Mesendoderm (in vitro differentiated cells): Measurements from ENCODE around the gene SLC9A8.
"Not testable (repeated sequence)": the region's sequence is repeated elsewhere in the genome, so short reads cannot be mapped to it uniquely, and the experiment has no call there.

Experiments used
- DNase-seq: peaks from one replicate; pipeline ENCODE4 v3.0.0; 2013
- H2AK5ac ChIP-seq: 2 replicates; pipeline ENCODE4 v1.6.1; 2013; ENCODE audit warnings: low read length, inconsistent platforms
- H2BK120ac ChIP-seq: 2 replicates; pipeline ENCODE4 v1.6.1; 2013; ENCODE audit warnings: low read depth, mild to moderate bottlenecking, low read length, moderate library complexity, mixed read lengths
- H2BK15ac ChIP-seq: replicated peaks from 2 replicates; pipeline ENCODE4 v1.6.1; 2013; ENCODE audit warnings: low read depth, mild to moderate bottlenecking, moderate library complexity
- H2BK5ac ChIP-seq: 2 replicates; pipeline ENCODE4 v1.6.1; 2013; ENCODE audit warnings: low read length, inconsistent platforms
- H3K18ac ChIP-seq: 2 replicates; pipeline ENCODE4 v1.6.1; 2013; ENCODE audit warnings: mild to moderate bottlenecking, low read length, mixed read lengths
- H3K23ac ChIP-seq: one replicate; pipeline ENCODE4 v1.6.1; 2013; ENCODE audit warnings: low read length
- H3K27ac ChIP-seq: 2 replicates; pipeline ENCODE4 v1.5.1; 2013; ENCODE audit warnings: low read depth, mild to moderate bottlenecking, inconsistent platforms, low read length, moderate library complexity
- H3K27me3 ChIP-seq: 2 replicates; pipeline ENCODE4 v1.6.1; 2013; ENCODE audit warnings: low read length, control low read depth, mild to moderate bottlenecking, inconsistent platforms; ENCODE audit not compliant: insufficient read depth, poor library complexity
- H3K36me3 ChIP-seq: 2 replicates; pipeline ENCODE4 v1.6.1; 2013; ENCODE audit warnings: low read length, inconsistent platforms; ENCODE audit not compliant: control insufficient read depth, insufficient read depth
- H3K4ac ChIP-seq: one replicate; pipeline ENCODE4 v1.6.1; 2013; ENCODE audit warnings: low read depth, mild to moderate bottlenecking, low read length, moderate library complexity
- H3K4me1 ChIP-seq: 2 replicates; pipeline ENCODE4 v1.6.1; 2013; ENCODE audit warnings: low read depth, low read length, inconsistent platforms; ENCODE audit not compliant: control insufficient read depth
- H3K4me2 ChIP-seq: 2 replicates; pipeline ENCODE4 v1.6.1; 2013; ENCODE audit warnings: low read length
- H3K4me3 ChIP-seq: 2 replicates; pipeline ENCODE4 v1.5.1; 2013; ENCODE audit warnings: mild to moderate bottlenecking, low read length
- H3K56ac ChIP-seq: one replicate; pipeline ENCODE4 v1.6.1; 2013; ENCODE audit warnings: low read length
- H3K79me1 ChIP-seq: 2 replicates; pipeline ENCODE4 v1.6.1; 2013; ENCODE audit warnings: low read length, inconsistent platforms
- H3K79me2 ChIP-seq: 2 replicates; pipeline ENCODE4 v1.6.1; 2013; ENCODE audit warnings: mild to moderate bottlenecking, low read length; ENCODE audit not compliant: control insufficient read depth, insufficient read depth
- H3K9ac ChIP-seq: 2 replicates; pipeline ENCODE4 v1.6.1; 2013; ENCODE audit warnings: low read length, inconsistent platforms
- H4K5ac ChIP-seq: one replicate; pipeline ENCODE4 v1.6.1; 2013; ENCODE audit warnings: low read length
- H4K8ac ChIP-seq: one replicate; pipeline ENCODE4 v1.6.1; 2013; ENCODE audit warnings: low read depth, mild to moderate bottlenecking, control low read depth, low read length, moderate library complexity
- WGBS: extraction: QIAGEN DNeasy Blood & Tissue Kit; methylation state at CpG from one replicate; pipeline ENCODE4 v1.1.7; 2013; ENCODE audit warnings: low lambda C conversion rate, missing lambda C conversion rate; ENCODE audit not compliant: insufficient coverage; ENCODE audit errors: extremely low coverage; 5-methylcytosine and 5-hydroxymethylcytosine counted together

SLC9A8 gene

GRCh38 chr20:49854190-49854875, 41.7 kb downstream of the SLC9A8 start:
- no CpG with 5 or more reads among the region's 10 CpGs for WGBS
- Histone ChIP-seq H3K9ac (no peak overlapping the region), H4K8ac (no peak overlapping the region), H3K4me2 (no peak overlapping the region), H3K4me3 (no peak overlapping the region), H3K27ac (no peak overlapping the region), H3K27me3 (no peaks in the 10 kb centered on the region), H2BK120ac (no peak overlapping the region), H3K4ac (no peak overlapping the region), H2BK15ac (no peak overlapping the region), H4K5ac (no peak overlapping the region), H2BK5ac (no peak overlapping the region), H3K79me2 (no peaks in the 10 kb centered on the region), H3K18ac (no peak overlapping the region), H3K36me3 (no peaks in the 10 kb centered on the region), H3K79me1 (no peaks in the 10 kb centered on the region), H3K23ac (no peak overlapping the region), H3K4me1 (no peaks in the 10 kb centered on the region), H3K56ac (no peak overlapping the region), H2AK5ac (no peak overlapping the region)
- peak; percentile 22 for DNase-seq

GRCh38 chr20:49856904-49857303, 44.3 kb downstream of the SLC9A8 start:
- Histone ChIP-seq H3K79me2 (no peaks in the 10 kb centered on the region), H3K27ac (no peak overlapping the region), H2AK5ac (no peak overlapping the region), H2BK120ac (no peak overlapping the region), H3K56ac (no peak overlapping the region), H3K79me1 (no peaks in the 10 kb centered on the region), H4K8ac (no peak overlapping the region), H3K18ac (no peak overlapping the region), H3K9ac (no peak overlapping the region), H3K4ac (no peak overlapping the region), H3K27me3 (no peaks in the 10 kb centered on the region), H2BK15ac (no peak overlapping the region), H3K4me3 (no peak overlapping the region), H3K23ac (no peak overlapping the region), H3K4me2 (no peak overlapping the region), H3K36me3 (no peaks in the 10 kb centered on the region), H2BK5ac (no peak overlapping the region), H4K5ac (no peak overlapping the region), H3K4me1 (no peaks in the 10 kb centered on the region)
- WGBS = no CpG with 5 or more reads among the region's 3 CpGs
- DNase-seq = no peak

GRCh38 chr20:49858076-49858585, 45.5 kb downstream of the SLC9A8 start:
- no peak overlapping the region for H2AK5ac ChIP-seq
- no peaks in the 10 kb centered on the region for H3K4me1 ChIP-seq
- H3K4ac ChIP-seq = no peak overlapping the region
- H3K27ac ChIP-seq = no peak overlapping the region
- no peak overlapping the region for H3K4me3 ChIP-seq
- no peak overlapping the region for H4K5ac ChIP-seq
- H3K27me3 ChIP-seq = no peaks in the 10 kb centered on the region
- H3K79me2 ChIP-seq = no peaks in the 10 kb centered on the region
- no peak overlapping the region for H2BK120ac ChIP-seq
- no peaks in the 10 kb centered on the region for H3K79me1 ChIP-seq
- WGBS = no CpG with 5 or more reads among the region's 2 CpGs
- no peak overlapping the region for H3K56ac ChIP-seq
- no peak overlapping the region for H3K23ac ChIP-seq
- DNase-seq = no peak
- H3K36me3 ChIP-seq = no peaks in the 10 kb centered on the region
- no peak overlapping the region for H3K9ac ChIP-seq
- no peak overlapping the region for H4K8ac ChIP-seq
- no peak overlapping the region for H3K4me2 ChIP-seq
- H3K18ac ChIP-seq = no peak overlapping the region
- H2BK15ac ChIP-seq = no peak overlapping the region
- H2BK5ac ChIP-seq = no peak overlapping the region

GRCh38 chr20:49859011-49859410, 46.4 kb downstream of the SLC9A8 start:
- Histone ChIP-seq H3K79me2 (no peaks in the 10 kb centered on the region), H3K23ac (no peak overlapping the region), H3K4me1 (no peaks in the 10 kb centered on the region), H3K56ac (no peak overlapping the region), H2BK120ac (no peak overlapping the region), H3K18ac (no peak overlapping the region), H2BK15ac (no peak overlapping the region), H3K27ac (no peak overlapping the region), H2AK5ac (no peak overlapping the region), H3K36me3 (no peaks in the 10 kb centered on the region), H3K4ac (no peak overlapping the region), H3K79me1 (no peaks in the 10 kb centered on the region), H4K5ac (no peak overlapping the region), H3K27me3 (no peaks in the 10 kb centered on the region), H3K9ac (no peak overlapping the region), H3K4me3 (no peak overlapping the region), H4K8ac (no peak overlapping the region), H3K4me2 (no peak overlapping the region), H2BK5ac (no peak overlapping the region)
- WGBS = no CpG with 5 or more reads among the region's 6 CpGs
- no peak for DNase-seq

GRCh38 chr20:49859807-49860206, 47.2 kb downstream of the SLC9A8 start:
- Histone ChIP-seq H3K56ac (no peak overlapping the region), H4K5ac (no peak overlapping the region), H3K4me2 (no peak overlapping the region), H2BK5ac (no peak overlapping the region), H3K4me1 (no peaks in the 10 kb centered on the region), H4K8ac (no peak overlapping the region), H3K18ac (no peak overlapping the region), H2BK15ac (no peak overlapping the region), H3K79me1 (no peaks in the 10 kb centered on the region), H2AK5ac (no peak overlapping the region), H3K4me3 (no peak overlapping the region), H3K79me2 (no peaks in the 10 kb centered on the region), H3K36me3 (no peaks in the 10 kb centered on the region), H3K27me3 (no peaks in the 10 kb centered on the region), H3K9ac (no peak overlapping the region), H3K27ac (no peak overlapping the region), H3K4ac (no peak overlapping the region), H2BK120ac (no peak overlapping the region), H3K23ac (no peak overlapping the region)
- peak; percentile 29 for DNase-seq

- not testable (repeated sequence) for H3K4me1 ChIP-seq, H3K9ac ChIP-seq, H3K79me1 ChIP-seq, H3K4me3 ChIP-seq, DNase-seq, H2BK120ac ChIP-seq, H3K4ac ChIP-seq, H3K79me2 ChIP-seq, H3K36me3 ChIP-seq, H2BK5ac ChIP-seq, H3K18ac ChIP-seq, H4K8ac ChIP-seq, H2BK15ac ChIP-seq, H3K23ac ChIP-seq, H3K56ac ChIP-seq, H2AK5ac ChIP-seq, H3K27me3 ChIP-seq, H3K4me2 ChIP-seq, H4K5ac ChIP-seq, H3K27ac ChIP-seq
- WGBS = no CpG with 5 or more reads among the region's 3 CpGs
Observed at GRCh38 chr20:49861232-49861631, 48.6 kb downstream of the SLC9A8 start.
